Left ventricle myocardium inferior (tissue), 1 donor: ENCODE measurements around the gene C16orf78. TPM values are rescaled to one million over a fixed set of nuclear protein-coding genes. Genes with fewer than 3 reads are reported as not detected.

Experiments
- DNase-seq: peaks from one replicate; pipeline ENCODE4 v3.0.0-alpha.2; 2020
- H3K27ac ChIP-seq: fragments of 200-600 bp; replicated peaks from 2 replicates; pipeline ENCODE4 v1.8.0; 2021
- H3K27me3 ChIP-seq: fragments of 200-600 bp; 2 replicates; pipeline ENCODE4 v1.8.0; 2021; ENCODE audit warnings: low read depth
- H3K36me3 ChIP-seq: fragments of 200-600 bp; 2 replicates; pipeline ENCODE4 v1.8.0; 2021
- H3K4me1 ChIP-seq: fragments of 200-600 bp; 2 replicates; pipeline ENCODE4 v1.8.0; 2021
- H3K4me3 ChIP-seq: fragments of 200-600 bp; 2 replicates; pipeline ENCODE4 v1.8.0; 2021; ENCODE audit warnings: mild to moderate bottlenecking, moderate library complexity
- H3K9me3 ChIP-seq: fragments of 200-600 bp; replicated peaks from 2 replicates; pipeline ENCODE4 v1.8.0; 2021
- CTCF ChIP-seq: fragments of 200-600 bp; IDR thresholded peaks from 2 replicates; pipeline ENCODE4 v1.8.0; 2021; ENCODE audit warnings: antibody characterized with exemption, mild to moderate bottlenecking, borderline replicate concordance
- intact Hi-C: fragments of 100-400 bp; cut with micrococcal nuclease; formaldehyde crosslinking; loops from one replicate; pipeline ENCODE4 v1.11.0; 2022
- total RNA-seq: library from RNA; stranded (reverse); fragmentation: NEBNext Ultra II Directional; extraction: Animal tissue kit (Norgen Biotek cat#: 25700); gene quantifications from one replicate; pipeline ENCODE4 v1.2.1, GENCODE V29; 2021
- donor health status: DM: no; HTN: yes; CAD: no; lungs with severe emphysema.

C16orf78 gene
- total RNA-seq, 1 donor from 2014 or later: not detected

GRCh38 chr16:49431591-49432290 lies 58.1 kb downstream of the C16orf78 start:
- no peak for DNase-seq
- H3K4me1 ChIP-seq: no peaks in the 10 kb centered on the region
- peaks cover 38% of the 10 kb centered on the region for H3K27me3 ChIP-seq
- H3K27ac ChIP-seq: no peak overlapping the region
- no peak for TF ChIP-seq CTCF
- intact Hi-C loops: no loop called here
- peaks cover 6% of the 10 kb centered on the region for H3K9me3 ChIP-seq
- no peak overlapping the region for H3K4me3 ChIP-seq
- H3K36me3 ChIP-seq: no peaks in the 10 kb centered on the region

- Histone ChIP-seq H3K4me3 (no peak overlapping the region), H3K27ac (no peak overlapping the region), H3K36me3 (no peaks in the 10 kb centered on the region), H3K9me3 (no peaks in the 10 kb centered on the region), H3K4me1 (no peaks in the 10 kb centered on the region), H3K27me3 (peaks cover 38% of the 10 kb centered on the region)
- intact Hi-C loops: no loop called here
- TF ChIP-seq CTCF: no peak
- DNase-seq: no peak
These were observed 61.1 kb downstream of the C16orf78 start for GRCh38 chr16:49434733-49435132.

- no peak for TF ChIP-seq CTCF
- intact Hi-C loops: no loop called here
- H3K4me3 ChIP-seq: no peak overlapping the region
- H3K27me3 ChIP-seq: peaks cover 42% of the 10 kb centered on the region
- H3K4me1 ChIP-seq: peaks cover 8% of the 10 kb centered on the region
- H3K36me3 ChIP-seq: no peaks in the 10 kb centered on the region
- no peak for DNase-seq
- no peaks in the 10 kb centered on the region for H3K9me3 ChIP-seq
- no peak overlapping the region for H3K27ac ChIP-seq
These were observed 62.6 kb downstream of the C16orf78 start for GRCh38 chr16:49436181-49436580.

- Histone ChIP-seq H3K27me3 (peaks cover 40% of the 10 kb centered on the region), H3K36me3 (no peaks in the 10 kb centered on the region), H3K4me1 (peaks cover 18% of the 10 kb centered on the region), H3K27ac (no peak overlapping the region), H3K9me3 (no peaks in the 10 kb centered on the region), H3K4me3 (no peak overlapping the region)
- no peak for TF ChIP-seq CTCF
- DNase-seq: no peak
- intact Hi-C loops: no loop called here
These were observed 63.7 kb downstream of the C16orf78 start for GRCh38 chr16:49437344-49437743.

GRCh38 chr16:49439050-49439449 lies 65.4 kb downstream of the C16orf78 start:
- DNase-seq: no peak
- H3K27ac ChIP-seq: no peak overlapping the region
- H3K9me3 ChIP-seq: no peaks in the 10 kb centered on the region
- H3K4me1 ChIP-seq: peaks cover 18% of the 10 kb centered on the region
- no peaks in the 10 kb centered on the region for H3K36me3 ChIP-seq
- TF ChIP-seq CTCF: no peak
- intact Hi-C loops: no loop called here
- peaks cover 47% of the 10 kb centered on the region for H3K27me3 ChIP-seq
- no peak overlapping the region for H3K4me3 ChIP-seq
